GM21390 (cell line): ENCODE results near the gene SPDYC.
"Not testable (repeated sequence)": the region's sequence is repeated elsewhere in the genome, so short reads cannot be mapped to it uniquely, and the experiment has no call there.

ENCODE experiments used
- ATAC-seq: cut with Tn5 transposase; IDR thresholded peaks from one replicate; pipeline ENCODE4 v1.9.1; 2021; ENCODE audit not compliant: unreplicated experiment

The SPDYC gene

DNA sequence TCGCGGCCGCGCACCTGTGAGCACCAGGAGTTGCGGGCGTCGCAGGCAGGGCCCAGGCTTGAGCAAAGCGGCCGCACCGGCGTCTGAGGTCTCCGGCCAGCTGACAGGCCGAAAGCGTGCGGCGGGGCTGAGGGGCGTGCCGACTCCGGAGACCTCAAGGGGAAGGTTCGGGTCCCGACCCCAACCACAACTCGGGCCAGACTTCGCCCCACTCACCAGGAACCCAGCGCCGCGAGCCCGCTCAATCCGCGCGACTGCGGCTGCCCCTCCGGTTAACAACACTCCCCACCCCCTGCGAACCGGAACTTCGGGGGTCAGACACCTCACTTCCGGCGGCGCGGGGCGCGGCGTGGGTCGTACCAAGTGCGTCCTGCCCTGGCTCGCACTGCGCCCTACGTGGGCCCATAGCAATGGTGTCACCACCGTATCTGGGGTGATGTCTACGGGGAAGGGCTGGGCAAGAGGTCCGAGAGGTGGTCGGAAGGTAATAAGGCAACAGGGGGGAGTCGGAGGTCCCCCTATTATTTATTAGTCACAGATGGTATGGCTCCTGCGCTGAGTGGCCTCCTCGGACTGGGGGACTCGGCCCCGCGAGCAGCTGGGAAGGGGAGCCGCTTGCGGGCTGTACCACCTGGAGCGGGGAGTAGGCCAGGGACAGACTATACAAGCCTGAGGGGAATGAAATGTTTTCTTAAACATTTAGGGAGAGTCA lies 35.6 kb upstream of the SPDYC start, which contains the start of gene SYVN1:
TSS of gene SYVN1 (minus strand) at position 280 of the 712 bp plus-strand sequence. CDS start 918 bp downstream, outside the sequence.
- ATAC-seq, result peak; percentile 37

DNA sequence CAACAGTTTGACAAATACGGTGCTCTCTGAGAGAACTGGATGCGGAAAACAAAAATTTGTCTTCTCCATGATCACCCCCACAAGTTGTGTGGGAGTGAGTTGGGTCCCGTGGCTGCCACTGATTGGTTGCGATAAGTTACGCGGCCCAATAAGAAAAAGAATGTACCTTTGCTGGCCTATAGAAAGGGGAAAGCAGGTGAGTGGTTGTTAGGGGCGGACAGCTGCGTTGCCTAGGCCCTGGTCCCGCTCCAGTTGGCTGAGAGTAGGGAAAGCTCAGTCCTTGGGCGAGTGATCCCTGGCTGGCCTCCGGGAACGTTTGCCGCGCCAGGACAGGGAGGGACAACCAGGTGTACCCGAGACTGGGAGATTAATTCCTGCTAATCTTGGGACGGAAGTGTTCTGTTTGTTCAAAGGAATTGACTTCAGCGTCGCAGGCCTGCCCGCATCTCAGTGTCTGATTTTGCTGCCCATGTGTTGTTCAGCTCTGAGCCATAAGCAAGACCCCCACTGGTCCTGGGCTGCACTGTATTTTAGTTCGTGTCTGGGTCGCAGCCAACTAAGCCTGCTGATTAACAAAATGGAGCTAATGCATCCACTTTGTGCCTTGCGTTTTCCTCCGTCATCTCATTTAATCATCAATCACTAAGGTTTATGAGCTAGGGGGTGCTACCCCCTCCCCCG lies 34.9 kb upstream of the SPDYC start:
- peak; percentile 58 for ATAC-seq

DNA sequence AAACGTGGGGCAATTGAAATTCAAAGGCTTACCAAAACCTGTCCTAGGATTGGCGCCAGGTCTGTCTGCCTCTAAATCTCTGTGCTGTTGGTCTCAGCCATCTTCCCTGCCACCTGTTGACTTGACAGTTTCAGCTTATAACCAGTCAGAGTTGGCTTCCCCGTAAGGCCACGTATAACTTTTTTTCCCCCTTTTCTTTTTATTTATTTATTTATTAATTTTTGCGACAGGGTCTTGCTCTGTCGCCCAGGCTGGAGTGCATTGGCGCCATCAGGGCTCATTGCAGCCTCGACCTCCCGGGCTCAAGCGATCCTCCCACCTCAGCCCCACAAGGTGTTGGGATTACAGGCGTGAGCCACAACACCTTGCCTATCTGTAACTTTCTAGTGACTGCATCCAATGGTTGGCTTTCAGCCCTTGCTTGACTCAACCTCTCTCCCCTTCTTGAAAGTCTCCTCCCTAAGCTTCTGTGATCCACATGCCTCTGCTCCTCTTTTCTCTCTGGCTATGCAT lies 34.3 kb upstream of the SPDYC start:
- ATAC-seq, result no peak

DNA sequence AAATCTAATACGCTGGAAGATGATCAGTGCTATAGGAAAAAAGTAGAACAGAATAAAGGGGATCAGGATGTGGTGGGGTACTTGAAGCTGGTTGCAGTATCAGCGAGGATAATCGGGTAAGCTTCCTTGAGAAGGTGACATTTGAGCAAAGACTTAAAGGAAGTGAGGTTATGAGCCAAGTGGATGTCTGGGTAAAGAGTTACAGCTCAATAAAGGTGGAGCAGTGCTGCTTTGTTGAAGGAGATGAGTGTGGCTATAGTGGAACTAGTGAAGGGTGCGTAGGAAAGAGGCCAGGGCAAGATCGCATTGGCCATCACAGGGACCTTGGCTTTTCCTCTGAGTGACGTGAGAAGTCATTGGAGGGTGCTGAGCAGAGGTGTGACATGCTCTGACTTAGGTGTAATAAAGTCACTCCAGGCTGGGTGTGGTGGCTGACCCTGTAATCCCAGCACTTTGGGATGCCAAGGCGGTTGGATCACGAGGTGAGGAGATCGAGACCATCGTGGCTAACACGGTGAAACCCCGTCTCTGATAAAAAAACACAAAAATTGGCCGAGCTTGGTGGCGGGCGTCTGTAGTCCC lies 33.4 kb upstream of the SPDYC start:
- no peak for ATAC-seq

DNA sequence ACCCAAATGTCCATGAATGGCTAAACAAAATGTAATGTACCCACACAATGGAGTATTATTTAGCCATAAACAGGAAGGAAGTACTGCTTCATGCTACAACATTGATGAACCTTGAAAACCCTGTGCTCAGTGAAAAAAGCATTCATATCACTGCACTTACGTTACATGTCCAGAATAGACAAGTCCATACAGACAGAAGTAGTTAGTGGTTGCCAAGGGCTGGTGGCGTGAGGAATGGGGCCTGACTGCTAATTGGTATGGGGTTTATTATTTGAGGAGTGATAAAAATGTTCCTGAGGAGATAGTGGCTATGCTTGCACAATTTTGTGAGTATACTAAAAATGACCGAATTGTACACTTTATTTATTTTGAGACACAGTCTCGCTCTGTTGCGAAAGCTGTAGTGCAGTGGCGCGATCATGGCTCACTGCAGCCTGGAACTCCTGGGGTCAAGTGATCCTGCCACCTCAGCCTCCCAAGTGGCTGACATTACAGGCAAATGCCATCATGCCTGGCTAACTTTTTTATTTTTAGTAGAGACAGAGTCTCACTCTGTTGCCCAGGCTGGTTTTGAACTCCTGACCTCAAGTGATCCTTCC lies 28.0 kb upstream of the SPDYC start:
- ATAC-seq, result no peak

DNA sequence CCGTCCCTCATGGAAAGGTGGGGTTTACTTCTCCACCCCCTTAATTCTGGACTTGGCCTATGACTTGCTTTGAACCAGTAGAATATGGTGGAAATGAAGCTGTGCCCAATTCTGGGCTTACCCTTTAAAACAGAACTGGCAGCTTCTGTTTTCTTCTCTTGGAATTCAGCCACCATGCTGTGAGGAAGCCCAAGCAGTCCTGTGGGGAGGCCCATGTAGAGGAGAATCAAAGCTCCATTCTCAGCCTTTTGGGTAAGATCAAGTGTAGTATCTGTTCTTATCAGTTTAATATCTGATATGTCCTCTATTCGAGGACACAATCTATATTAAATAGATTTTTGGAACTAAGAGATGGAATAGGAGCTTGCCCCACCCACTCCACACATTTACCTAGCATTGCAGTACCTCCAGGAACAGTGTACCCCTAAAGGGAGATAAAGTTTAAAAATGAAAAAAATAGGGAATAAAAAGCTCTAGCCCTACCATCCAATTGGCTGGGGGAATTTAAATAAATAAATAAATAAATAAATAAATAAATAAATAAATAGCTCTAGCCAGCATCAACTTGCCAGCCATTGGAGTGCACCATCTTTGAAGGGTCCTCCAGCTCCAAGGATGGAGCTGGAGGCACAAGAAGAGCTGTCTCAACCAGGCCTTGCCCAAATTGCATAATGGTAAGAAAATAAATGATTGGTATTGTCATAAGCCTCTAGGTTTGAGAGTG lies 22.5 kb upstream of the SPDYC start:
- ATAC-seq, result no peak

DNA sequence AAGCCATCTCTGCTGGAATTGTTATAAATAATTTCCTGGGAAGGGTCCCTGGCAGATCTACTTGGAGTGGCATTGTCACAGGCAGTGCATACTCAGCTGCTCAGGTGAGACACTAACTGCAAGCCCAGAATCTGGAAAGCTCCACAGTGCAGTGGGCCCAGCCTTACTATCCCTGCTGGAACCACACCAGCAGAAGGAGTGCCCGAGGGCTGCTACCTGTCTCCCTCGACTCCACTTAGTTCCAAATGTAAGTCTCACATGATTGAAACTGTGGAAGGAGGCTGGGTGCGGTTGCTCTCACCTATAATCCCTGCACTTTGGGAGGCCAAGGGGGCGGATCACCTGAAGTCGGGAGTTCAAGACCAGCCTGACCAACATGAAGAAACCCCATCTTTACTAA lies 21.4 kb upstream of the SPDYC start:
- ATAC-seq, result no peak

DNA sequence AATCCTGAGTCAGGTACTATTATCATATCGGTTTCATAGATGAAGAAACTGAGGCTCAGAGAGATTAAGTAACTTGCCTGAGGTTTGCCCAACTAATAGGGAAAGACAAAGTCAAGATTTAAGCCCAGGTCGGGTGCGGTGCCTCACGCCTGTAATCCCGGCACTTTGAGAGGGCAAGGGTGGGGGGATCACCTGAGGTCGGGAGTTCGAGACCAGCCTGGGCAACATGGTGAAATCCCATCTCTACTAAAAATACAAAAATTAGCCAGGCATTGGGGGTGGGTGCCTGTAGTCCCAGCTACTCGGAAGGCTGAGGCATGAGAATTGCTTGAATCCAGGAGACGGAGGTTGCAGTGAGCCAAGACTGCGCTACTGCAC lies 19.9 kb upstream of the SPDYC start:
- ATAC-seq, result not testable (repeated sequence)

DNA sequence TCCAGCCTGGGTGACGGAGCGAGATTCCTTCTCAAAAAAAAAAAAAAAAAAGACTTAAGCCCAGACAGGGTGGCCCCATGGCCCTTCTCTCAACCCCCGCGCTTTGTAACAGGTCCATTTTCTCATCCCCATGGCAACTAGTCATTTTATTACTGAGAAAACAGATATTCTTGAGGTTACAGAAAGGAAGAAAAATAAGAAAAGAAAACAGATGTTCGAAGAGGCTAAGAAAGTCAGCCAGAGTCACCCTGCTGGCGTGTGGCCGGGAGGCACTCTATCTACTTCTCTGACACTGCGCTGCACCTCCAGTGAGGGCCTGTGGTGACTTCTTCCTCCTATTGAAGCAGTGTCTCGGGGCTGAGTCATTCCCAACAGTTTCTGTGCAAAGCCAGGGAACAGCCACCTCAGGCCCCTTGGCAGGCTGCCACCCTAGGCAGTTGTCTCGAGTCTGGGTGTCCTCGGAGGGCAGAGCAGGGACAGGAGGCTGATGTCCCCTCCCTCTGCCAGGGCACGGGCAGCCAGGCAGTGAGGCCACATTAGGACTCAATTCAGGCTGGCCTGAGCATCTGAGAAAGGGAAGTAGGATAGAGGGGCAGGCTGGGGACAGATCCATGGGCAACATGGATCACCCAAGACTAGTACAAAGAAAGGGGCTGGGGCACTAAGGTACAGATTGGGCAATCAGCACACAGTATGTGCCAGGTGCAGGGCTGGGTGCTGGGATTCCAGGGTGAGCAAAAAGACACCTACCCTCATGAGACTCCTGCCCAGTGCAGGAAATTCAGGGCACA lies 19.3 kb upstream of the SPDYC start:
- ATAC-seq, result no peak

DNA sequence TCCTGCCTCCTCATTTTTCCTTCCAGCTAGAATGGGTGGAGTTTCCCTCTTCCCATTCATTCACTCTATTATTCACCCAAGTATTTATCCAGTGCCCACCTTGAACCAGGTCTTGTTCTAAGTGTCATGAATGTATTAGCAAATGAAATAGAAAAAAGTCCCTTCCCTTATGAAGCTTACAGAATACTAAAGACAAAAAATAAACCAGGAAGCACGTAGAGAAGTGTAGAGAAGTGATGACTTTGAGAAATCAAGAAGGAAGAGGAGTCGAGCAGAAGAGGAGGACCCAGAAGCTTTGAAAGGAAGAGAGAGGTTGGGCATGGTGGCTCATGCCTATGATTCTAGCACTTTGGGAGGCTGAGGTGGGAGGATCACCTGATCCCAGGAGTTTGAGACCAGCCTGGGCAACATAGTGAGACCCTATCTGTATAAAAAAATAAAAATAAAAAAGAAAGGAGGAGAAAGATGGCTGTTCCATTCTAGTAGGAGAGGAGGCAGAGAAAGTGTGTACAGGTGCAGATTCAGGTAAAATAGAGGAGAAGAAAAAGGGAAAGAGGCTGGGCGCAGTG lies 18.6 kb upstream of the SPDYC start:
- no peak for ATAC-seq

DNA sequence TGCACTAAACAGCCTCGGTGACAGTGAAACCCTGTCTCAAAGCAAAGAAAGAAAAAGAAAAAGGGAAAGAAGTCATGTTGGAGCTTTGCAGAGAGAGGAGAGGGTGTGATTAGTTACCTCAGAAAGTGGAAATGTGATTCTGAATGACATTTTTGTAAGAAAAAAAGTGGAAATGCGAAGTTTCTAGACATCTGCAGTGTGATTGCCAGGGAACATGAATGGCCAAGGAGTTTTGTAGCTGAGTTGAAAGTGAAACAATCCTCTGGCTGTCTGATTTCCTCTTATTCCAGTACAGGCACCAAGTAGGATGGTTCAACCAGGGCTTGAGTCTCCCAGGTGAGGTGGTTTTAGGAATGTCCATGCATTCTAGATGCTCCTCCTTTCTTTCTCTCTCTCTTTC lies 17.9 kb upstream of the SPDYC start:
- ATAC-seq, result no peak

DNA sequence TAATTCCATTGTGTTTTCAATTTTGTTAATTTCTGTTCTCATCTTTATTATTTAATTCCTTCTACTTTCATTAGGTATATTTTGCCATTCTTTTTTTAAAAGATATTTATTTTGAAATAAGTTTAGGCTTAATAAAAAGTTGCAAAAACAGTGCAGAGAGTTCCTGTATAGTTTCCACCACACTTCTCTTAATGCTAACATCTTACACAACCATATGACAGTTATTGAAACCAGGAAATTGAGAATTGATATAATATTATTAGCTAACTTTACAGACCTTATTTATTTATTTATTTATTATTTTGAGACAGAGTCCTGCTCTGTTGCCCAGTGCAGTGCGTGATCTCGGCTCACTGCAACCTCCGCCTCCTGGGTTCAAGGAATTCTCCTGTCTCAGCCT lies 13.8 kb upstream of the SPDYC start:
- ATAC-seq, result no peak

DNA sequence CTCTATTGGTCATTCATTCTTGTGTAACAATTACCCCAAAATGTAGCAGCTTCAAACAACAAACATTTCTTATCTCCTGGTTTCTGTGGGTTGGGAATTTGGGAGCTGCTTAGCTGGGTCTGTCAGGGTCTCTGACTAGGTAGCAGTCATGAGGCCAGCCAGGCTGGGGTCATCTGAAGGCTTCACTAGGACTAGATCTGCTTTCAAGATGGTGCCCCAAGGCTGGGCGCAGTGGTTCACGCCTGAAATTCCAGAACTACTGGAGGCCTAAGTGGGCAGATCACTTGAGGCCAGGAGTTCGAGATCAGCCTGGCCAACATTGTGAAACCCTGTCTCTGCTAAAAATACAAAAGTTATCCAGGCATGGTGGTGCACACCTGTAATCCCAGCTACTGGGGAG lies 13.1 kb upstream of the SPDYC start:
- ATAC-seq, result no peak

DNA sequence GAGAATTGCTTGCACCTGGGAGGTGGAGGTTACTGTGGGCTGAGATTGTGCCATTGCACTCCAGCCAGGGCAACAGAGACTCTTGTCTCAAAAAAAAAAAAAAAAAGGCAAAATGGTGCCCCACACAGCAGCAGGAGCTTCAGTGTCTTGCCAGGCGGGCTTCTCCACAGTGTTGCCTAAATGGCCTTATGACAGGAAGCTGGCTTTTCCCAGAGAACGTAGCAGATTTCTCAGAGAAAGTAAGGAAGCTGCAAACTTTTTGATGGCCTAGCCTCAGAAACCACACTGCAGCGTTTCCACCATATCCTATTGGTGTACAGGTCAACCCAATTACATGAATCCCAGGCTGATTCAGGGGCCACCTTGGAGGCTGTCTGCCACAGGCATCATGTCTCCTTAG lies 12.7 kb upstream of the SPDYC start:
- no peak for ATAC-seq

DNA sequence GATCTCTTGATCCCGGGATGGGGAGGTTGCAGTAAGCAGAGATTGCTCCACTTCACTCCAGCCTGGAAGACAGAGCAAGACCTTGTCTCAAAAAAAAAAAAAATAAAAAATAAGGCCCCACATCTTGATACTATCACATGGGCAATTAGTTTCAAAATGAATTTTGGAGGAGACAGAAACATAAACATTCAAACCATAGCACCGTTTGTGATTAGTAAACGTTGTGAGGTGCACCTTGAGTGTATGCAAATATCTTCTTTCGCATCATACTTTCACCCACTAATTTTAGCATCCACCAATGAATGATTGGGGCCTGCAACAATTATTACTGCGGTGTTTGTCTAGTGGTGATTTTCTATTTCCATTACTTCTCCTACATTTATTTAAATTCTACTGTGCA lies 11.0 kb upstream of the SPDYC start:
- ATAC-seq, result peak; percentile 75

DNA sequence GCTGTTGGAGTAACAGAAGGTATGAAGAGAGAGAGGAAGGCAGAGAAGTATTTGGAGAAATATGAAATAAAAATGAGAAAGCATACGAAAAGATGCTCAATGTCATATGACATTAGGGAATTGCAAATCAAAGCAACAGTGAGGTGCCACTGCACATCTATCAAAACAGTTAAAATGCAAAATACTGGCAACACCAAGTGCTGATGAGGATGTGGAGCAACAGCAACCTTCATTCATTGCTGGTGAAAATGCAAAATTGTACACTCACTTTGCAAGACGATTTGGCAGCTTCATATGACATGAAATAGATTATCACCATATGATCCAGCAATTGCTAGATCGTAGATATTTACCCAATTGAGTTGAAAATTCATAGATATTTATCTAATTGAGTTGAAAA lies 9.4 kb upstream of the SPDYC start:
- no peak for ATAC-seq

DNA sequence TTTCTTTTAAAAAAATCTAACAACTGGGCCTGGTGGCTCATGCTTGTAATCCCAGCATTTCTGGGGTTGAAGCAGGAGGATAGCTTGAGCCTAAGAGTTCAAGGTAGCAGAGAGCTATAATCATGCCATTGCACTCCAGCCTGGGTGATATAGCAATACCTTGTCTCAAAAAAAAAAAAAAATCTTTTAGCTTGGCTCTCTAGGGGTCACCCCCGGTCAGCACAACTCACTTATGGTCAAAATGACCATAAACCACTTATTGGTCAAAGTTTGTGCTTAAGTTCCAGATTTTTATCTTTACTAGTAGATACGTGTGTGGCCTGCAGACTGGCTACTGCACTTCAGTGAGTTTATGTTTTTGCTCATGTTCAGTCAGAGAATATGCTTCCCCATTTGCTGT lies 6.3 kb upstream of the SPDYC start:
- no peak for ATAC-seq

DNA sequence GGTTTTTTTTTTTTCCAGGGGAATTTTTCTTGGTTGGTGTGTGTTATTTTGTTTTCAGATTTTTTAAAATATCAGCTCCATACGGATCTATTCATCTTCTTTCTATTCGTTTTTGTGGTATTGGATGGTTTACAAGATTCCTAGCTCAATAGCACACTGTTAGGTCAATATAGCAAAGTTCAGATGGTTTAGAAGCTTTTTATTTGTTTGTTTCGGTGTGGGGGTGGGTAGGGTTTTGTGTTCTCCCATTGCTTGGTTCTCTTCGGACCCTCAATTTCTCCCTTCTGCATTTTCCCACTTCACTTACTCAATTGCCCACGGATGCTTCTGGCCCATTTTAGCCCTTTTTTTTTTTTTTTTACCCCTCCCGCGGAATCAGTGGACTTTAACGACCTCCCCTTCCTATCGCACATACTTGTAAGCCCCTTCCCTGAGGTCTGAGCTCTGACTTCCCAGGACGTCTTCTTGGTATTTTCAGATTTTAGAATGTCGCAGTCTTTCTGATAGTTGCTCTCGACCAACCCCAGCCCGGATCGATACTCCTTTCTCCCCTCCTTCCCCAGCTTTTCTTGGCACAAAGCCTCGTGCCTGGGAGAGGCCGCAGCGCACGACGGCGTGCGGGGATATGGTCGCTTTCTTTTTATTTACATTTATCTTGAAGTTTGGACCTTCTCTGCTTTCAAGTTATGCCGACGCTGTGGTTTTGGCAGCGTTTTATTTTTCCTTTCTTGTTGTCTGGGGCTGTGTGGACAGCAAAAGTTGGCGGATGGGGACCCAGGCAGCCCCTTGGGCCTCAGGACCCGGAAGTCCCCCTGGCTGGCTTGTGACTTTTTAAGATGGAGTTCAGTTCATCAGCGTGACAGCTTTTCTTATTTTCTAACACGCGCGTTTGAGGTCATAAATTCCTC lies 4.4 kb upstream of the SPDYC start:
- ATAC-seq, result no peak

DNA sequence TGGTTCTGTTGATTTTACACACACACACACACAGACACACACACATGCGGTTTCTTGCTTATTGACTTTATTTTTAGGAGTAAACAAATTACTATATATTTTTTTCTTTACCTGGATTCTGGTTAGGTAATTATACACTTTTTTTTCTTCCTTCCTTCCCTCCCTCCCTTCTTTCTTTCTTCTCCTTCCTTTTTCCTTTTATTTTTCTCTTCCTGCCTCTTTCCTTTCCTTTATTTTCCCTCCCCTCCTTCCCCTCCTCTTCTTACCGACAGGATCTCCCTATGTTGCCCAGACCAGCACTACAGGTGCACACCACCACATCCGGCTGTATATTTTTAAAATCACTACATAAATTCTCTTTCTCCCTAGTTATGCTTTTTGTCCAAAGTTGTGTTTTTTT lies 3.1 kb upstream of the SPDYC start:
- no peak for ATAC-seq
